Measurements from ENCODE around the gene RNF123.

The RNF123 gene

DNA sequence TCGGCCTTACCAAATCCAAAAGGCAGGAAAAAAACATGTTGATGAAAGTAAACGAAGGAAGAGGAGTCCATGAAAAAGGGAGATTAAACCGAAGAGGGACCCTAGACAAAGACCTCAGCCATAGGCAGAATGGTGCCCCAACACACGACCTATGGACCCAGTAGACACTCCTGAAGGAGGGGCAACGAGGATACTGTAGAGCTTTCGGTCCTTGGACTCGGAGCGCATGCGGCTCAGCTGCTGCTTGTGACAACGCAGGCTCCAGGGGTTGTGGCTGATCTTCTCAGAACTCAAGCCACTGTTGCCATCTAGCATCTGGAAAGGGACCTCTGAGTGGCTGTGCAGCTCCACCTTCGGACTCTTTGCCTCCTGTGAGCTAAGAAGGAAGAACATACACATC is 43.2 kb downstream of the RNF123 start:
- Histone ChIP-seq H3K27me3 (replicated peaks; ENCODE audit: control insufficient read depth, insufficient read depth, low read length) (no peaks in the 10 kb centered on the region), H3K36me3 (ENCODE audit: control insufficient read depth, insufficient read depth, low read length) (peaks cover 12% of the 10 kb centered on the region), H3K4me3 (replicated peaks; ENCODE audit: low read depth, low read length) (no peak overlapping the region)
- DNase-seq (ENCODE audit: extremely low read depth, insufficient read length): no peak
- TF ChIP-seq, protein P1, sequence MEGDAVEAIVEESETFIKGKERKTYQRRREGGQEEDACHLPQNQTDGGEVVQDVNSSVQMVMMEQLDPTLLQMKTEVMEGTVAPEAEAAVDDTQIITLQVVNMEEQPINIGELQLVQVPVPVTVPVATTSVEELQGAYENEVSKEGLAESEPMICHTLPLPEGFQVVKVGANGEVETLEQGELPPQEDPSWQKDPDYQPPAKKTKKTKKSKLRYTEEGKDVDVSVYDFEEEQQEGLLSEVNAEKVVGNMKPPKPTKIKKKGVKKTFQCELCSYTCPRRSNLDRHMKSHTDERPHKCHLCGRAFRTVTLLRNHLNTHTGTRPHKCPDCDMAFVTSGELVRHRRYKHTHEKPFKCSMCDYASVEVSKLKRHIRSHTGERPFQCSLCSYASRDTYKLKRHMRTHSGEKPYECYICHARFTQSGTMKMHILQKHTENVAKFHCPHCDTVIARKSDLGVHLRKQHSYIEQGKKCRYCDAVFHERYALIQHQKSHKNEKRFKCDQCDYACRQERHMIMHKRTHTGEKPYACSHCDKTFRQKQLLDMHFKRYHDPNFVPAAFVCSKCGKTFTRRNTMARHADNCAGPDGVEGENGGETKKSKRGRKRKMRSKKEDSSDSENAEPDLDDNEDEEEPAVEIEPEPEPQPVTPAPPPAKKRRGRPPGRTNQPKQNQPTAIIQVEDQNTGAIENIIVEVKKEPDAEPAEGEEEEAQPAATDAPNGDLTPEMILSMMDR (IDR thresholded peaks at IDR 0.05; ENCODE audit: insufficient read depth, low read length, poor library complexity, severe bottlenecking): no peak

DNA sequence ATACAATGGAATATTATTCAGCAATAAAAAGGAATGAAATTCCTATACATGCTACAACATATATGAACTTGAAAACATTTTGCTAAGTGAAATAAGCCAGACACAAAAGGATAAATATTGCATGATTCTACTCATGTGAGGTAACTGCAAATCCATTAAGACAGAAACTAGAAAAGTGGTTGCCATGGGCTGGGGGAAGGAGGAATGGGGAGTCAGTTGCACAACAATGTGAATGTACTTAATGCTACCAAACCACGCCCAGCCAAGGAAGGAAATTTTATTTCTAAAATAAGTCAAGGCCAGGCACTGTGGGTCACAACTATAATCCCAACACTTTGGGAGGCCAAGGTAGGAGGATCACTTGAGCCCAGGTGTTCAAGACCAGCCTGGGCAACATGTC is 44.2 kb downstream of the RNF123 start:
- no peak for DNase-seq (ENCODE audit: extremely low read depth, insufficient read length)
- TF ChIP-seq, protein P1 (IDR thresholded peaks at IDR 0.05; ENCODE audit: insufficient read depth, low read length, poor library complexity, severe bottlenecking): no peak
- H3K27me3 ChIP-seq (replicated peaks; ENCODE audit: control insufficient read depth, insufficient read depth, low read length): no peaks in the 10 kb centered on the region
- H3K4me3 ChIP-seq (replicated peaks; ENCODE audit: low read depth, low read length): no peak overlapping the region
- peaks cover 15% of the 10 kb centered on the region for H3K36me3 ChIP-seq (ENCODE audit: control insufficient read depth, insufficient read depth, low read length)

DNA sequence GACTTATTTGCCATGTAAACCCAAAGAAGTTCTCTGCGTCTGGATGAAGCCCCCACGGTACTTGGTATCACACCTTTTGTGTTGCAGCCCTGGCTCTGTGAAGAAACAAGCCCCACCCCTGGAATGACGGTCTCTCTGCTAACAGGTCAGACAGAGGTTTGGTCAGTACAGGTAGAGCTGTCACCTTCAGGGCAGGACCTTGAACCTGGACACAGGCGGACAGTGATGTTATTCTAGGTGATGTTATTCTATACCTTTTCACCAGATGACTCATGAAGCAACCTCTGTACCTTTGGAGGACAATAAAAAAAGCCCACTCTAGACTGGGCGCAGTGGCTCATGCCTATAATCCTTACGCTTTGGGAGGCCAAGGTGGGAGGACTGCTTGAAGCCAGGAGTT is 45.4 kb downstream of the RNF123 start:
- no peaks in the 10 kb centered on the region for H3K27me3 ChIP-seq (replicated peaks; ENCODE audit: control insufficient read depth, insufficient read depth, low read length)
- TF ChIP-seq, protein P1 (IDR thresholded peaks at IDR 0.05; ENCODE audit: insufficient read depth, low read length, poor library complexity, severe bottlenecking): no peak
- H3K36me3 ChIP-seq (ENCODE audit: control insufficient read depth, insufficient read depth, low read length): peaks cover 15% of the 10 kb centered on the region
- DNase-seq (ENCODE audit: extremely low read depth, insufficient read length): no peak
- no peak overlapping the region for H3K4me3 ChIP-seq (replicated peaks; ENCODE audit: low read depth, low read length)

DNA sequence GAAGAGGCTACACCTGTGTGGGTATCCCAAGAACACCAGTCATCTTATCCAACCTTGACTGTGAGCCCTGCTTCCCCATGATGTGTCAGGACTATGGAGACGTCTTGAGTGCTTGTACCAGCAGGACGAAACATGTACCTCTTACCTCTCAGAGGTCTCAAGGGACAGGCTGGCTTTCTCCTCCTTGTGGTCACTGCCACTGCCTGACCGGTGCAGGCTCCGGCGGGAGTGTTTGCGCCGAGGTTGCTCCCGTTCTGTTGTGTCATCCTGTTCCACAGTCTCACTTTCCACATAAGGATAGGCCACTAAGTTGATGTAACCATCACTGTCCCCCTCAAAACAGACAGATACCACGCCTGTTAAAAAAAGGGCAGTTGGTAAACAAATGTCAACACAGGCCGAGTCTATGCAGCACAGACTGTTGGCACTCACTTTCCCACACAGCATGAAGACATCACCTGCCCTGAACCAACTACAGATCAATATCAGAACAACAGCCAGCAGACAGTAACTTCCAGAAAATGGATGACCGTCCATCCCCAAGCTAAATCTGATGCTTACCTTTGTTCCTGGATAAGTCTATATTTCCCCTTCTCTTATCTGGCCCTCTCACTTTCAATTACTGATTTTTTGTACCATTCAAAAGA is 48.8 kb downstream of the RNF123 start:
- H3K36me3 ChIP-seq (ENCODE audit: control insufficient read depth, insufficient read depth, low read length): peaks cover 8% of the 10 kb centered on the region
- H3K4me3 ChIP-seq (replicated peaks; ENCODE audit: low read depth, low read length): no peak overlapping the region
- DNase-seq (ENCODE audit: extremely low read depth, insufficient read length): no peak
- H3K27me3 ChIP-seq (replicated peaks; ENCODE audit: control insufficient read depth, insufficient read depth, low read length): no peaks in the 10 kb centered on the region
- TF ChIP-seq, protein P1 (IDR thresholded peaks at IDR 0.05; ENCODE audit: insufficient read depth, low read length, poor library complexity, severe bottlenecking): no peak

DNA sequence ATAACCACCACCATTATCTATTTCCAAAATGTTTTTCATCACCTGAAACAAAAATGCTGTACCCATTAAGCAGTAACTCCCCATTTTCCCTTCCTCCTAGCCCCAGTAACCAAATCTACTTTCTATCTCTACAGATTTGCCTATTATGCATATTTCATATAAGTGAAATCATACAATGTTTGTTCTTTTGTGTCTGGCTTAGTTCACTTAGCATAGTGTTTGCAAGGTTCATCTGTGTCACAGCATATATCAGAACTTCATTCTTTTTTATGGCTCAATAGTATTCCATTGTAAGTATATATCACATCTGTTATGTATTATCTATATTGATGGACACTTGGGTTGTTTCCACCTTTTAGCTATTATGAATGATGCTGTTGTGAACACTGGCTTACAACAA is 51.1 kb downstream of the RNF123 start:
- TF ChIP-seq, protein P1 (IDR thresholded peaks at IDR 0.05; ENCODE audit: insufficient read depth, low read length, poor library complexity, severe bottlenecking): no peak
- peaks cover 9% of the 10 kb centered on the region for H3K36me3 ChIP-seq (ENCODE audit: control insufficient read depth, insufficient read depth, low read length)
- H3K27me3 ChIP-seq (replicated peaks; ENCODE audit: control insufficient read depth, insufficient read depth, low read length): no peaks in the 10 kb centered on the region
- DNase-seq (ENCODE audit: extremely low read depth, insufficient read length): no peak
- H3K4me3 ChIP-seq (replicated peaks; ENCODE audit: low read depth, low read length): no peak overlapping the region

DNA sequence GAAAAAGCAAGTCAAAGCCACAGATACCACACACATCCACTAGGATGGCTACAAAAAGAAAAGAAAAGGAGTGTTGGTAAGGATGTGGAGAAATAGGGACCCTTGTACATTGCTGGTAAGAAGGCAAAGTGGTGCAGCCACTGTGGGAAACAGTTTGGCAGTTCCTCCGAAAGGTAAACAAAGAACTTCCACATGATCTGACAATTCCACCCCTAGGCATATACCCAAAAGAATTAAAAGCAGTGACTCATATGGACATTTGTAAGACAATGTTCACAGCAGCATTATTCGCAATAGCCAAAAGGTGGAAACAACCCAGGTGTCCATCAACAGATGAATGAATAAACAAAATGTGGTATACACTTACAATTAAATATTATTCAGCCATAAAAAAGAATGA is 56.6 kb downstream of the RNF123 start:
- peaks cover 7% of the 10 kb centered on the region for H3K36me3 ChIP-seq (ENCODE audit: control insufficient read depth, insufficient read depth, low read length)
- H3K27me3 ChIP-seq (replicated peaks; ENCODE audit: control insufficient read depth, insufficient read depth, low read length): no peaks in the 10 kb centered on the region
- no peak overlapping the region for H3K4me3 ChIP-seq (replicated peaks; ENCODE audit: low read depth, low read length)
- TF ChIP-seq, protein P1 (IDR thresholded peaks at IDR 0.05; ENCODE audit: insufficient read depth, low read length, poor library complexity, severe bottlenecking): no peak
- DNase-seq (ENCODE audit: extremely low read depth, insufficient read length): no peak
